Measurements from ENCODE around the gene NEDD9.

Gene NEDD9

DNA sequence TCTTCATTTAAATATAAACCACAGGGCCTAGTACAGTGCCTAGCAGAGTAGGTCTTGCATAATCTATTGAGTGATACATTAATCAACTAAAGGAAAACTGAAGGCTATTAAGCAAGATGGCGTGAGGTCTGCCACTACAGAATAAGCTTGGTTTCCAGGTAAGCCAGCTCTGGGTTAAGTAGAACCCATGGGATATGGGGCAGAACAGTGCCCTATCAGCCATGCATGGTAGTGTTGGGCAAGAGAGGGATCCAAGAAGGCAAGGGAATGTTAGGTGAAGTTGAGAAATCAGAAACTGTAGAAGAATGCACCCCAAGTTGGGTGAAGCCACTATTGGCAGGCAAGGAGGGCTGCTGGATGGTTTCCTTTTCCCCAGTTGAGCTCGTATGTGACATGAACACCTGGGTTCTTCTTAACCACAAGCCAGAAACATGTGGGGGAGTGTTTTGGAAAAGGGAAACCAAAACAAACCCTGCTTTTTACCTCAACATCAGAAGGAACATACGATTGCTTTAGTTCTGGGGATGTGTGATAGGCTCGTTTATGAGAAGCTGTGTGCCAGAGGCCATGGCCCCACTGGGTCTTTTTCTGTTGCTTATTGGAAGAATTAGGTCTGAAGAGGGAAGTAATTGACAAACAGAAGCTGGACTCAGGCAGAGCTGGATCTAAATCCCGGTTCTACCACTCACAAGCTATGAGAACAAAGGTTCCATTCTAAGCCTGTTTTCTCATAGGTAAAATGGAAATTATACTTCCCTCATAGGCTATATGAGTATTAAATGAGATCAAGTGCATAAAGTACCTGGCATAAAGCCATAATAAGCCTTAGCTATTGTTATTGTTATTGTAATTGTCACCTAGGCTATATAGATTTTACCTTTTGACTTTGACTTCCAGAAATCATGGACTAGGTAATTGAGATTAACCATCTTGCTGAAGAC, 33.5 kb downstream of the NEDD9 start:
- H3K36me3 ChIP-seq (ENCODE audit: control insufficient read depth, insufficient read depth, low read length), result no peaks in the 10 kb centered on the region
- no peaks in the 10 kb centered on the region for H3K27me3 ChIP-seq (ENCODE audit: control insufficient read depth, insufficient read depth, low read length)
- H3K9ac ChIP-seq (ENCODE audit: low read depth, low read length), result no peak overlapping the region
- no peak overlapping the region for H3K4me3 ChIP-seq (ENCODE audit: low read depth, low read length)
- H3K27ac ChIP-seq (ENCODE audit: low read depth, low read length), result no peak overlapping the region
- peaks cover 71% of the 10 kb centered on the region for H3K4me1 ChIP-seq (ENCODE audit: control insufficient read depth, insufficient read depth, low read length)
- H3K9me3 ChIP-seq (ENCODE audit: control insufficient read depth, insufficient read depth, low read length), result no peaks in the 10 kb centered on the region

DNA sequence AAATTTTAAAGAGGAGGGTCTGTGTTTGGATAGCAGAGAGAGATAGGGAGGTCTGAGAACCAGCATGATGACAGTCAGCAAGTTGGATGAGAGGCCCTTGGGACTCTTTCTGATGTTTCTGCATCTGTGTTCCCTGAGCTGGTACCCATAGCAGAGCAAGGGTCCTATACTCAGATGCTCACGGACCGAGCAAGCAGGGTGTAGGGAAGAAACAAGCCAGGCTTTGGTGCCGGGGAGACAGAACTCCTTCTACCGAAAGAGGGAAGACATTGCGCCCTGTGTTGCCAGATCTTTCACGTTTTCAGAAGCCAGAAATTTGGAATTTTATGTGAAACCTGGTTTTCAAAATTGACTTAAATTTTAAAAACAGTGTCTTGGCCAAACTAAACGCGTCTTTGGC, 34.6 kb downstream of the NEDD9 start:
- no peak overlapping the region for H3K27ac ChIP-seq (ENCODE audit: low read depth, low read length)
- H3K4me1 ChIP-seq (ENCODE audit: control insufficient read depth, insufficient read depth, low read length), result peaks cover 60% of the 10 kb centered on the region
- no peak overlapping the region for H3K9ac ChIP-seq (ENCODE audit: low read depth, low read length)
- no peaks in the 10 kb centered on the region for H3K36me3 ChIP-seq (ENCODE audit: control insufficient read depth, insufficient read depth, low read length)
- H3K9me3 ChIP-seq (ENCODE audit: control insufficient read depth, insufficient read depth, low read length), result no peaks in the 10 kb centered on the region
- no peaks in the 10 kb centered on the region for H3K27me3 ChIP-seq (ENCODE audit: control insufficient read depth, insufficient read depth, low read length)
- H3K4me3 ChIP-seq (ENCODE audit: low read depth, low read length), result no peak overlapping the region

GRCh38 chr6:11197175-11197536, 35.3 kb downstream of the NEDD9 start:
- Histone ChIP-seq H3K36me3 (ENCODE audit: control insufficient read depth, insufficient read depth, low read length) (no peaks in the 10 kb centered on the region), H3K9me3 (ENCODE audit: control insufficient read depth, insufficient read depth, low read length) (no peaks in the 10 kb centered on the region), H3K4me1 (ENCODE audit: control insufficient read depth, insufficient read depth, low read length) (peaks cover 53% of the 10 kb centered on the region), H3K4me3 (ENCODE audit: low read depth, low read length) (no peak overlapping the region; the same call in 1 of the 2 replicates), H3K27me3 (ENCODE audit: control insufficient read depth, insufficient read depth, low read length) (no peaks in the 10 kb centered on the region), H3K27ac (ENCODE audit: low read depth, low read length) (peak overlapping the region; percentile 1), H3K9ac (ENCODE audit: low read depth, low read length) (no peak overlapping the region)

DNA sequence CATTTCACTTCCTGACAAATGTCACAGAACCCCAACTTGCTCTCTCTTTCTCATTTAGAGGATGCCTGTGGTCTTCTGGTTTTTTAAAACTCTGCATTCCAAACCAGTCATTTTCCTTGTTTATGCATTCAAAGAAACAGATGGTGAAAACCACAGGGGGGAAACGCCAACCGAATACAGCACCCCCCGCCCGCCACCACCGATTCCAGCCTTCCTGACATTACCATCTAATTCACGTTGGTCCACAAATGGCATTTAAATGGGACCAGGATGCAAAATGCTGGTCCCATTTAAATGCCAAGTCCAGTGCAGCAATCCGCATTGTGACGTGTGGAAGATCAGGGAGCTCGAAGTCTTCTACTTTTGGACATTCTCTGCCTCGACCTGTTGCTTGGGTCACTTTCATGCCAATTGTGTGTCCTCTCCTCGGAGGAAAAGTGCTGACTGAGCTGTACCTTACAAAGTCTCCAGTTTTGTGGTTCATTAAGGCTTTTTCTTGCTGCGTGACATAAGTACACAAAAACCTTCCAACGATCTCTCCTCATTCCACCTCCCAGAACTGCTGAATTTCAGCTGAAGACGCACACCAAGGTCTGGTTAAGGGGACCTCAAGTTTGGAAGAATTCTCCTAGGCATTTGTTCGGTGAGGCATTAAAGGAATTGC, 35.8 kb downstream of the NEDD9 start:
- H3K9ac ChIP-seq (ENCODE audit: low read depth, low read length), result no peak overlapping the region; the same call in 1 of the 2 replicates
- no peaks in the 10 kb centered on the region for H3K36me3 ChIP-seq (ENCODE audit: control insufficient read depth, insufficient read depth, low read length)
- H3K4me3 ChIP-seq (ENCODE audit: low read depth, low read length), result peak overlapping the region; percentile 14; the same call in 1 of the 2 replicates
- H3K9me3 ChIP-seq (ENCODE audit: control insufficient read depth, insufficient read depth, low read length), result no peaks in the 10 kb centered on the region
- no peaks in the 10 kb centered on the region for H3K27me3 ChIP-seq (ENCODE audit: control insufficient read depth, insufficient read depth, low read length)
- H3K27ac ChIP-seq (ENCODE audit: low read depth, low read length), result peak overlapping the region; percentile 1
- H3K4me1 ChIP-seq (ENCODE audit: control insufficient read depth, insufficient read depth, low read length), result peaks cover 48% of the 10 kb centered on the region

DNA sequence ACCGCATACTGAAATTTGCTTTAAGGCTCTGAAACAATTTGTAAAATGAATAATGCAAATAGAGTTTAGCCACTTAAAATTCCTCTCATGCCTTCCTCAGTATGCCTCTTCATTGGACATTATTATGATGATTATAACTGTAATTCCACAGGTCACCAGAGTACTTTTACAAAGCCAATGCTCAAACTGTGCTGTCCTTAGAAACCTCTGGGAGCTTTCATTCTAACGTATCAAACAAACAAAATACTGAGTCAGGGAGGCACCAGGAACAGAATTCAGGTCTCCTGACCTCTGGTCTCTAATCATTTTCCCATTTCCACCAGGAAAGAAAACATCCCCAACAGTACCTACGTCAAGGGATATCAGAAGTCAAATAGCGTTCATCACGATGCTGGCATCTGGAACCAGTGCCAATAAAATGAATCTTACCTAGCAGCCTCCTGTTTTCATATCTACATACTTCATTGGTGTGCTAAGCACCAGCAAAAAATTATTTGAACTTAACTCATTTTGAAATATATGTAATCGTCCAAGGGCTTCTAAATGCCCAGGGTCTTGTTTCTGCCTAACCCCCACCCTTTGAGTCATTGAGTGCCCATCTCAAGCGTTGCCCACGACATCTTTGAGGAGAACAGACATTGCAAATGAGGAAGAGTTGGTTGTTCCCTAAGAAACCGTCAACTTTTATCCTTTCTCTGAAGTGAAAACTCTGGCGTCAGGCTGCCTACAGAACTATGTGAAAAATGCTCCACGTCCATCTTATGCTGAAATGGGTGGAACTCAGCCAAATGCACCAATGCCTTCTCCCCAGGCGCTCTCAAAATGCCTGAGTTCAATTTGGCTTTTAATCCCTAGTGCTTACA, 37.9 kb downstream of the NEDD9 start:
- Histone ChIP-seq H3K27me3 (ENCODE audit: control insufficient read depth, insufficient read depth, low read length) (no peaks in the 10 kb centered on the region), H3K27ac (ENCODE audit: low read depth, low read length) (peak overlapping the region; percentile 15), H3K4me3 (ENCODE audit: low read depth, low read length) (no peak overlapping the region), H3K4me1 (ENCODE audit: control insufficient read depth, insufficient read depth, low read length) (peaks cover 48% of the 10 kb centered on the region), H3K36me3 (ENCODE audit: control insufficient read depth, insufficient read depth, low read length) (peaks cover 5% of the 10 kb centered on the region; the same call in 1 of the 2 replicates), H3K9ac (ENCODE audit: low read depth, low read length) (no peak overlapping the region; the same call in 1 of the 2 replicates), H3K9me3 (ENCODE audit: control insufficient read depth, insufficient read depth, low read length) (no peaks in the 10 kb centered on the region)

DNA sequence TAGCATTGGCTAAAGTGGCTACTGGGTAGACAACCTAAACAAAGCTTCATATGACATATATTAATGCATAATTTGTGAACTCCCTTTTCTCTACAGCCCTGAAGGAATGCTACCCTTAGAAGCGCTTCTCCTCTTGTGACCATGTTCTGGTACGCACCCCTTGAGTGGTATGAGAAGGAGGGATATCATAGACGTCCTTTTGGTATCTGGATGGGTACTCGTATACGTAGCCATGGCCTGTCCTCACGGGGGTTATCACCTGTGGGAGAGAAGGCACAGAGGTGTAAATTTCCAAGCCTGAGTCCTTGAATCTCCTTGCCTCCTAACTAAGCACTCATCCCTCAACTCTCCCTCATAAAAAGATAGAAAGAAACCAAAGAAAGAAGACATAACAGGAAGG, 39.0 kb downstream of the NEDD9 start:
- Histone ChIP-seq H3K9ac (ENCODE audit: low read depth, low read length) (no peak overlapping the region), H3K4me1 (ENCODE audit: control insufficient read depth, insufficient read depth, low read length) (peaks cover 42% of the 10 kb centered on the region), H3K36me3 (ENCODE audit: control insufficient read depth, insufficient read depth, low read length) (peaks cover 9% of the 10 kb centered on the region; the same call in 1 of the 2 replicates), H3K27ac (ENCODE audit: low read depth, low read length) (no peak overlapping the region), H3K4me3 (ENCODE audit: low read depth, low read length) (no peak overlapping the region), H3K27me3 (ENCODE audit: control insufficient read depth, insufficient read depth, low read length) (no peaks in the 10 kb centered on the region), H3K9me3 (ENCODE audit: control insufficient read depth, insufficient read depth, low read length) (no peaks in the 10 kb centered on the region)

GRCh38 chr6:11192167-11192566, 40.3 kb downstream of the NEDD9 start:
- H3K36me3 ChIP-seq (ENCODE audit: control insufficient read depth, insufficient read depth, low read length), result peaks cover 11% of the 10 kb centered on the region
- H3K4me3 ChIP-seq (ENCODE audit: low read depth, low read length), result no peak overlapping the region
- H3K27ac ChIP-seq (ENCODE audit: low read depth, low read length), result no peak overlapping the region
- no peaks in the 10 kb centered on the region for H3K9me3 ChIP-seq (ENCODE audit: control insufficient read depth, insufficient read depth, low read length)
- peaks cover 30% of the 10 kb centered on the region for H3K4me1 ChIP-seq (ENCODE audit: control insufficient read depth, insufficient read depth, low read length)
- H3K9ac ChIP-seq (ENCODE audit: low read depth, low read length), result no peak overlapping the region
- no peaks in the 10 kb centered on the region for H3K27me3 ChIP-seq (ENCODE audit: control insufficient read depth, insufficient read depth, low read length)

DNA sequence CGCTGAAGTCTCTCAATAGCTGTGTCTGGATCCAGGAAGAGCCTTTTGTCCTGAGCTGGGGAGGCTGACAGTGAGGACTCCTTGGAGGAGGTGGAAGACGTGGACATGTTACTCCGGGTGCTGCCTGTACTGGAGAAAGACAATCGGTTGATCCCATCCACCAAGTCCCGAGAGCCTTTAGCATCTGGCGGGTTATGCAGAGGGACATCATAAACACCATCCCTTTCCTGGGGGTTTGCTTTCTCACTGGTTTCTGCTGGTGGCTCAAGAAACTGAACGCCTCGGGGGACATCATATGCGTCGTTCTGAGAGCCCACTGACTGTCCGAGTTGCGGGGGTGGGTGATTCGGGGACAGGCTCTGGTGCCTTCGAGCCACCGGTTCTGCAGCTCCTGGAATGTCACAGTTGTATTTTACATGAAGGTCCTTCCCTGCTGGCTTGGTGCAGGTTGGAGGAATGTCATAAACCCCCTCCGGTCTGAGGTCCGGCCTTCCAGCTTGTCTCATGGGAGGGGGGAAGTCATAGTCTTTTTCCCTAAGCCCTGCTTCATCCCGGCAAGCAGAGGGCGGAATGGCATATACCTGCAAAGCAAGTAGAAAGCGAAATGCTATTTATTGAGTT, 41.7 kb downstream of the NEDD9 start:
- H3K4me1 ChIP-seq (ENCODE audit: control insufficient read depth, insufficient read depth, low read length), result peaks cover 18% of the 10 kb centered on the region
- H3K27ac ChIP-seq (ENCODE audit: low read depth, low read length), result no peak overlapping the region
- no peak overlapping the region for H3K4me3 ChIP-seq (ENCODE audit: low read depth, low read length)
- H3K9ac ChIP-seq (ENCODE audit: low read depth, low read length), result no peak overlapping the region
- H3K27me3 ChIP-seq (ENCODE audit: control insufficient read depth, insufficient read depth, low read length), result no peaks in the 10 kb centered on the region
- peaks cover 16% of the 10 kb centered on the region for H3K36me3 ChIP-seq (ENCODE audit: control insufficient read depth, insufficient read depth, low read length)
- no peaks in the 10 kb centered on the region for H3K9me3 ChIP-seq (ENCODE audit: control insufficient read depth, insufficient read depth, low read length)

DNA sequence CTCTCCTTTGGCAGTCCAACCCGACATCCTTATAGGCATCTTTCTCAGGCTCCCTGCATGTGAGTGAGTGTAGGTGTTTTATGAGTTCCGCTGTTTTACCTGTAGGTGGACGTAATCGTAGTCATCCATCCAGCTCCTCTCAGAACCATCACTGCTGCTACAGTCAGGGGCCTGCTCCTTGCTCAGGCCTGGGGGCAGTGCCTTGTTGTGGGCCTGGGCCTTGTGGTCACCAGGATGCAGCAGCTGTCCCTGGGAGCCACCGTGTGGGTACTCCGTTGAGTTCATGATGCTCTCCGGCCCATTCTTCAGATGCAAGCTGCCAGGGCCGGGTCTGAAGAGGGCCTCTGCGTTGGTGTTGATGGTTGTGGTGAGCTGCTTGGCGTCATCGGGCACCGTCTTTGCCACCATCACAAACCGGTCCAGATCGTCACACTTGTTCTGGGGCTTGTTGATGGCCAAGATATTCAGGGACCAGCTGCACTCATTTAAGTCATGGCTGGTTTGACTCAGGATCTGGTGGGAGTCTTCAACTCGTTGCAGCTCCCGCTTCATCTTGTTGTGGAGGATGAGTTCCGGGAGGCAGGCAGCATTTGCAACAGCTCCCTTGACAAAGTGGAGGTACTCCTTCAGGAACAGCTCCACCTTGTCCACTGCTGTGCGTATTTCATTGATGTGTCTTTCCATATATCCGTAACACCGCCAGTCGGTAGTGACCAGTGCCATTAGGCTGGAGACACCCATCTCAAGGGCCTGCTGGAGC, 42.4 kb downstream of the NEDD9 start:
- Histone ChIP-seq H3K36me3 (ENCODE audit: control insufficient read depth, insufficient read depth, low read length) (peaks cover 21% of the 10 kb centered on the region), H3K27ac (ENCODE audit: low read depth, low read length) (no peak overlapping the region), H3K27me3 (ENCODE audit: control insufficient read depth, insufficient read depth, low read length) (no peaks in the 10 kb centered on the region), H3K9me3 (ENCODE audit: control insufficient read depth, insufficient read depth, low read length) (no peaks in the 10 kb centered on the region), H3K4me1 (ENCODE audit: control insufficient read depth, insufficient read depth, low read length) (peaks cover 11% of the 10 kb centered on the region), H3K4me3 (ENCODE audit: low read depth, low read length) (no peak overlapping the region), H3K9ac (ENCODE audit: low read depth, low read length) (no peak overlapping the region)

All from HUES48 (cell line).